Ovary (tissue), 9 donors: ENCODE results near the gene GPR84. TPM values are rescaled to one million over a fixed set of nuclear protein-coding genes. Genes with fewer than 3 reads are reported as not detected.

Source experiments
- DNase-seq, 5 donors: peaks; one replicate each; pipeline ENCODE4 v3.0.0-alpha.2; 2019 to 2020
- H3K27ac ChIP-seq, 2 donors: fragments of 200-600 bp; one replicate each; pipeline versions ENCODE4 v1.5.1 to v1.8.0; 2019 to 2022
- H3K27me3 ChIP-seq: fragments of 200-600 bp; one replicate; pipeline ENCODE4 v1.8.0; 2022
- H3K36me3 ChIP-seq: fragments of 200-600 bp; sonication (generic); one replicate; pipeline ENCODE4 v1.5.1; 2019
- H3K4me1 ChIP-seq: one replicate; pipeline ENCODE4 v1.8.1; 2013; ENCODE audit warnings: mild to moderate bottlenecking, moderate library complexity; ENCODE audit not compliant: insufficient read depth
- H3K4me3 ChIP-seq: fragments of 200-600 bp; sonication (generic); one replicate; pipeline ENCODE4 v1.5.1; 2017
- H3K9me3 ChIP-seq, 2 donors: fragments of 200-600 bp in 1 of 2; sonication (generic) in 1 of 2; one replicate each; pipeline versions ENCODE4 v1.5.1 to v1.8.1; 2013 to 2019; ENCODE audit warnings: mild to moderate bottlenecking in 1 of 2, moderate library complexity in 1 of 2
- CTCF ChIP-seq, 3 donors: fragments of 450-650 bp in 2 of 3; fragments of 200-600 bp in 1 of 3; IDR thresholded peaks; one replicate each; pipeline versions ENCODE4 v1.5.1 to v1.8.0; 2016 to 2022; ENCODE audit warnings: antibody characterized with exemption in 3 of 3, mild to moderate bottlenecking in 1 of 3
- EP300 ChIP-seq: sonication (generic); formaldehyde crosslinking; IDR thresholded peaks from one replicate; pipeline ENCODE4 v1.6.1; 2017; ENCODE audit warnings: antibody characterized with exemption
- POLR2A ChIP-seq: fragments of 450-650 bp; IDR thresholded peaks from one replicate; pipeline ENCODE4 v1.6.1; 2017; ENCODE audit warnings: antibody characterized with exemption, mild to moderate bottlenecking, moderate library complexity
- WGBS, 3 donors: extraction: QIAGEN DNeasy Blood & Tissue Kit in 1 of 3; methylation state at CpG; one replicate each; pipeline versions ENCODE4 v1.1.5 to v1.1.7; 2013 to 2017; 5-methylcytosine and 5-hydroxymethylcytosine counted together
- intact Hi-C, 4 donors: fragments of 100-400 bp; cut with DNase I; formaldehyde crosslinking; loops; one replicate each; pipeline versions ENCODE4 v1.11.0 to v1.15.1; 2022 to 2023
- polyA plus RNA-seq, 2 donors: library from polyadenylated mRNA; stranded (reverse); fragments of 200-250 nt in 1 of 2; fragments of 350-450 nt in 1 of 2; fragmentation: Illumina TruSeq in 1 of 2; extraction: RNeasy Lipid Tissue Mini Kit (QIAGEN cat#74804) in 1 of 2; gene quantifications; one replicate each; pipeline ENCODE4 v1.2.3, GENCODE V29; 2013 to 2014
- total RNA-seq, 7 donors: library from RNA; depleted of rRNA in 2 of 7; stranded (reverse); fragments of >200 nt in 2 of 7; fragmentation: NEBNext Ultra II Directional in 3 of 7; extraction: Animal tissue kit (Norgen Biotek cat#: 25700) in 3 of 7; gene quantifications; one replicate each; pipeline versions ENCODE4 v1.1.0 to v1.2.4, GENCODE V29; 2016 to 2023
- donor health status: DM: no; HTN: no; CAD: no; lungs with moderate emphysema.
- donor health status: DM: no; HTN: no; CAD: no.
- donor health status: Bipolar disorder and iron deficiency.
- donor health status: DM: yes; HTN: yes; CAD: no.
- donor health status: DM: no; HTN: no; CAD: no.
- donor health status: DM: yes; HTN: yes; CAD: no.

GPR84 gene
- total and polyA plus RNA-seq, 9 donors = 0.12 to 3.1 (median 0.42) TPM

GRCh38 chr12:54340846-54341245, 23.4 kb downstream of the GPR84 start:
- H3K27me3 ChIP-seq = no peaks in the 10 kb centered on the region
- H3K4me3 ChIP-seq = no peak overlapping the region
- 72 to 80% (median 72%) methylated on average over 7 of the region's 7 CpGs for WGBS, 3 donors
- H3K36me3 ChIP-seq = no peaks in the 10 kb centered on the region
- no peak for DNase-seq
- TF ChIP-seq CTCF (IDR thresholded peaks at IDR 0.05) (no peak), EP300 (no peak), POLR2A (no peak)
- peaks cover 5% of the 10 kb centered on the region for H3K4me1 ChIP-seq
- intact Hi-C loops = no loop called here
- no peaks in the 10 kb centered on the region for H3K9me3 ChIP-seq
- H3K27ac ChIP-seq = no peak overlapping the region

- Histone ChIP-seq H3K36me3 (no peaks in the 10 kb centered on the region), H3K4me3 (no peak overlapping the region), H3K27me3 (no peaks in the 10 kb centered on the region), H3K4me1 (peaks cover 5% of the 10 kb centered on the region), H3K9me3 (no peaks in the 10 kb centered on the region), H3K27ac (no peak overlapping the region)
- 28 to 41% (median 32%) methylated on average over 4 of the region's 4 CpGs for WGBS, 3 donors
- TF ChIP-seq POLR2A = no peak
- no peak for TF ChIP-seq EP300
- intact Hi-C loops = no loop called here
- no peak for DNase-seq
These were observed 25.5 kb downstream of the GPR84 start for GRCh38 chr12:54338698-54339296.

GRCh38 chr12:54337854-54338650, 26.2 kb downstream of the GPR84 start:
- H3K27ac ChIP-seq = peak overlapping the region in 1 of 2 donors; percentile 7
- H3K4me3 ChIP-seq = no peak overlapping the region
- intact Hi-C loops = no loop called here
- no peaks in the 10 kb centered on the region for H3K27me3 ChIP-seq
- no peak for TF ChIP-seq POLR2A
- no peak for TF ChIP-seq EP300
- TF ChIP-seq CTCF (IDR thresholded peaks at IDR 0.05) = no peak
- DNase-seq = no peak
- H3K4me1 ChIP-seq = peaks cover 5% of the 10 kb centered on the region
- WGBS, 3 donors = 40 to 50% (median 48%) methylated on average over 3 of the region's 3 CpGs
- H3K9me3 ChIP-seq = no peaks in the 10 kb centered on the region
- no peaks in the 10 kb centered on the region for H3K36me3 ChIP-seq

- Histone ChIP-seq H3K4me3 (no peak overlapping the region), H3K36me3 (no peaks in the 10 kb centered on the region), H3K27ac (peak overlapping the region in 1 of 2 donors; percentile 7), H3K9me3 (no peaks in the 10 kb centered on the region), H3K27me3 (no peaks in the 10 kb centered on the region), H3K4me1 (peaks cover 5% of the 10 kb centered on the region)
- intact Hi-C loops = no loop called here
- TF ChIP-seq POLR2A (no peak), EP300 (no peak), CTCF (IDR thresholded peaks at IDR 0.05) (no peak)
- WGBS, 3 donors = 7 to 15% (median 11%) methylated on average over 3 of the region's 3 CpGs
- no peak for DNase-seq
These were observed 26.9 kb downstream of the GPR84 start for GRCh38 chr12:54337280-54337842.
